ENCODE data around the gene FAM149A. TPM values are rescaled to one million over a fixed set of nuclear protein-coding genes. Genes with fewer than 3 reads are reported as not detected.

FAM149A gene
- total and polyA plus RNA-seq, 2 donors (not counting 1 experiment from before 2014, with no cell fraction given) = 0.12 TPM; not detected in 1

DNA sequence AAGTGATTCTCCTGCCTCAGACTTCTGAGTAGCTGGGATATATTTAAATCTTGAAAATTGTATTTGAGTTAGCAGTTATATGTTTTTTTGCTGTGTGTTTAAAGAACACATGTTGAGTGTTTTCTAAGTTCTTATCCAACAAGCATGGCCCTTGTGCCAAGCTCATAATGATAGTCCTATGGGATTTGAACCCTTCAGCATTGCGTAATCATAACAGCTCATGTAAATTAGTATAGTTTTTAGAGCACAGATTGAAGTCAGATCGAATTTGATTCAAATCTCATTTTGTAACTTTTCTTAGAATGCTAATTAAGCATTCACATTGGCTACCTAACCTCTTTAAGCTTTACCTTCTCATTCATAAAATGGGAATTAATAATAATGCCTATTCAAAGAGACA is 12.2 kb downstream of the FAM149A start:
- H3K36me3 ChIP-seq (replicated peaks in 1 of 2; ENCODE audit: control extremely low read depth in 1 of 2, control insufficient read depth in 1 of 2, extremely low read depth in 1 of 2, insufficient read depth in 2 of 2, low read length in 1 of 2) = no peaks in the 10 kb centered on the region
- H4K20me1 ChIP-seq (ENCODE audit: control insufficient read depth, insufficient read depth, low read length, poor library complexity, severe bottlenecking) = no peaks in the 10 kb centered on the region
- H2AFZ ChIP-seq (ENCODE audit: insufficient read depth, low read depth, low read length, poor library complexity, severe bottlenecking) = no peak overlapping the region
- Mint-ChIP-seq H3K27me3 (peaks cover 31% of the 10 kb centered on the region), H3K4me3 (no peak overlapping the region), H3K27ac (no peak overlapping the region), H3K9me3 (ENCODE audit: insufficient read depth) (no peaks in the 10 kb centered on the region), H3K4me1 (no peaks in the 10 kb centered on the region)
- TF ChIP-seq EZH2 (IDR thresholded peaks at IDR 0.05; ENCODE audit: borderline replicate concordance, insufficient read depth, low read depth, low read length, poor library complexity, severe bottlenecking) = no peak
- no peak for TF ChIP-seq CTCF (IDR thresholded peaks at IDR 0.05)
- H3K9ac ChIP-seq (ENCODE audit: low read length) = no peak overlapping the region
- no peaks in the 10 kb centered on the region for H3K79me2 ChIP-seq (ENCODE audit: control insufficient read depth, insufficient read depth, low read length)
- ChIA-PET CTCF (no interaction called here), POLR2A (no interaction called here)
- ATAC-seq (ENCODE audit: low read depth) (no peak), DNase-seq (no peak)
- no peak overlapping the region for H3K4me2 ChIP-seq (replicated peaks; ENCODE audit: low read depth, low read length, poor library complexity, severe bottlenecking)
- no CpG with 5 or more reads among the region's 2 CpGs for WGBS (ENCODE audit: insufficient coverage)
- H3K27ac ChIP-seq (ENCODE audit: low read length in 2 of 2) = no peak overlapping the region
- peaks cover 0 to 5% (median 4%) of the 10 kb centered on the region in 4 experiments for H3K27me3 ChIP-seq (replicated peaks in 1 of 4; ENCODE audit: control extremely low read depth in 1 of 4, control insufficient read depth in 3 of 4, insufficient read depth in 4 of 4, low read length in 3 of 4)
- intact Hi-C loops (cut with micrococcal nuclease) = no loop called here
- H3K4me1 ChIP-seq (ENCODE audit: control insufficient read depth in 2 of 2, insufficient read depth in 2 of 2, low read length in 2 of 2) = no peaks in the 10 kb centered on the region
- peaks cover 0 to 1% (median 0%) of the 10 kb centered on the region in 3 donors for H3K9me3 ChIP-seq (ENCODE audit: control extremely low read depth in 1 of 3, control insufficient read depth in 2 of 3, insufficient read depth in 1 of 3, low read length in 2 of 3)
- no peak overlapping the region for H3K4me3 ChIP-seq (ENCODE audit: control extremely low read depth in 1 of 5, extremely low read depth in 1 of 5, insufficient read depth in 1 of 5, low read depth in 2 of 5, low read length in 4 of 5)

DNA sequence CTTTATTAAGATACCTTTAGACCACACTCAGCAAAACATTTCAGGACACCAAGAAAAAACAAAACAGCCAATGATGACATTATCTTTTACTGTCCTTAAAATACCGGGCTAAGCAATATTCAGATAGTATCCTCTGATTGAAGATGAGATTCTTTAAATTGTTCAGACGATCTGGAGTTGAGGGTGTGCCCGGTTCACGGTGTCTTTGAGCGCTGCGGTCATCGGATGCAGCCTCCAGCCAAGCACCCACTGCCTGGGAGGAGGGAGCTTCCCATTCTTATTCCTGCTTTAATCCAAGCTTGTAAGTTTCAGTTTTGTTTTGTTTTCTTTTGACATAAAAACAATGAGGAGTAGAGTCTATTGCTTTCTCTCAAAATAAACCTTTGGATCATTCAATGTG is 14.1 kb downstream of the FAM149A start:
- Histone ChIP-seq H3K4me2 (replicated peaks; ENCODE audit: low read depth, low read length, poor library complexity, severe bottlenecking) (no peak overlapping the region), H3K4me3 (ENCODE audit: control extremely low read depth in 1 of 5, extremely low read depth in 1 of 5, insufficient read depth in 1 of 5, low read depth in 2 of 5, low read length in 4 of 5) (no peak overlapping the region), H4K20me1 (ENCODE audit: control insufficient read depth, insufficient read depth, low read length, poor library complexity, severe bottlenecking) (no peaks in the 10 kb centered on the region), H3K4me1 (ENCODE audit: control insufficient read depth in 2 of 2, insufficient read depth in 2 of 2, low read length in 2 of 2) (no peaks in the 10 kb centered on the region), H3K9ac (ENCODE audit: low read length) (no peak overlapping the region), H3K9me3 (ENCODE audit: control extremely low read depth in 1 of 3, control insufficient read depth in 2 of 3, insufficient read depth in 1 of 3, low read length in 2 of 3) (peaks cover 0 to 1% (median 0%) of the 10 kb centered on the region in 3 donors), H3K79me2 (ENCODE audit: control insufficient read depth, insufficient read depth, low read length) (no peaks in the 10 kb centered on the region), H3K27me3 (replicated peaks in 1 of 4; ENCODE audit: control extremely low read depth in 1 of 4, control insufficient read depth in 3 of 4, insufficient read depth in 4 of 4, low read length in 3 of 4) (peaks cover 0 to 5% (median 4%) of the 10 kb centered on the region in 4 experiments), H3K36me3 (replicated peaks in 1 of 2; ENCODE audit: control extremely low read depth in 1 of 2, control insufficient read depth in 1 of 2, extremely low read depth in 1 of 2, insufficient read depth in 2 of 2, low read length in 1 of 2) (no peaks in the 10 kb centered on the region), H3K27ac (ENCODE audit: low read length in 2 of 2) (no peak overlapping the region), H2AFZ (ENCODE audit: insufficient read depth, low read depth, low read length, poor library complexity, severe bottlenecking) (no peak overlapping the region)
- TF ChIP-seq CTCF (IDR thresholded peaks at IDR 0.05) (no peak), EZH2 (IDR thresholded peaks at IDR 0.05; ENCODE audit: borderline replicate concordance, insufficient read depth, low read depth, low read length, poor library complexity, severe bottlenecking) (no peak)
- peaks cover 31% of the 10 kb centered on the region for H3K27me3 Mint-ChIP-seq
- WGBS (ENCODE audit: insufficient coverage) = 93% methylated on average over 3 of the region's 7 CpGs
- POLR2A ChIA-PET = no interaction called here
- no peaks in the 10 kb centered on the region for H3K9me3 Mint-ChIP-seq (ENCODE audit: insufficient read depth)
- H3K4me3 Mint-ChIP-seq = no peak overlapping the region
- ATAC-seq (ENCODE audit: low read depth) (no peak), DNase-seq (no peak)
- CTCF ChIA-PET = no interaction called here
- no peaks in the 10 kb centered on the region for H3K4me1 Mint-ChIP-seq
- H3K27ac Mint-ChIP-seq = no peak overlapping the region
- intact Hi-C loops (cut with micrococcal nuclease) = no loop called here

Data from B cell (primary cell).